ENCODE data around the gene ZNF727. TPM values are rescaled to one million over a fixed set of nuclear protein-coding genes. Genes with fewer than 3 reads are reported as not detected.
"Not testable (repeated sequence)": the region's sequence is repeated elsewhere in the genome, so short reads cannot be mapped to it uniquely, and the experiment has no call there.

Gene ZNF727
- 0.30 TPM for total RNA-seq

- DNase-seq = no peak
Measured at GRCh38 chr7:64045301-64046040, at the start of gene ZNF727. Gene ZNF727 (plus strand): TSS chr7:64045434. CDS start chr7:64045622, 188 bp downstream.

DNA sequence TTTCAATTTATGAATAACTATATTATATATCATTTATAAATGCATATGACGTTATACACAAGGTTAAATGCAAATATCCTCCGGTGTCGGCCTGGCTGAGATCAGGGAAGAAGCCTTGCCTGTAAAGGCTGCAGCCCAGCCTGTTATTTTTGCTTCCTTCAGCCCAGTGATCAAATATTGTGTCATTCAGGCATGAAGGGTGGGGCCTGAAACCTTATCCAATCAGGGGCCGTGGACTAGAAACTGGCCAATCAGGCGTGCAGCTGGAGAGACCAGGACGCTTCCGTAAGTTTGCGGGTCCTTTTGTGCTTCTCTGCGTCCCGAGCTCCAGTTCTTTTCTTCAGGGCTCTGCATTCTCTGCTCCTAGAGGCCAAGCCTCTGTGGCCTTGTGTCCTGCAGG lies 46.7 kb upstream of the ZNF727 start, which contains the start of gene ZNF722:
ZNF722 (plus strand) TSS at position 301 of the 400 bp plus-strand sequence. CDS start 113 bp downstream, outside the sequence.
- DNase-seq = no peak

DNA sequence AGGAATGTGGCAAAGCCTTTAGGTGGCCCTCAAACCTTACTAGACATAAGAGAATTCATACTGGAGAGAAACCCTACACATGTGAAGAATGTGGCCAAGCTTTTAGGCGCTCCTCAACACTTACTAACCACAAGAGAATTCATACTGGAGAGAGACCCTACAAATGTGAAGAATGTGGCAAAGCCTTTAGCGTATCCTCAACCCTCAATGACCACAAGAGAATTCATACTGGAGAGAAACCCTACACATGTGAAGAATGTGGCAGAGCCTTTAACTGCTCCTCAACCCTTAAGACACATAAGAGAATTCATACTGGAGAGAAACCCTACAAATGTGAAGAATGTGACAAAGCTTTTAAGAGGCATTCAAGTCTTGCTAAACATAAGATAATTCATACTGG lies 29.7 kb upstream of the ZNF727 start:
- DNase-seq = not testable (repeated sequence)

GRCh38 chr7:64035388-64035787 lies 9.8 kb upstream of the ZNF727 start:
- no peak for DNase-seq

- no peak for DNase-seq
Measured at GRCh38 chr7:64037095-64037494, 8.1 kb upstream of the ZNF727 start.

DNA sequence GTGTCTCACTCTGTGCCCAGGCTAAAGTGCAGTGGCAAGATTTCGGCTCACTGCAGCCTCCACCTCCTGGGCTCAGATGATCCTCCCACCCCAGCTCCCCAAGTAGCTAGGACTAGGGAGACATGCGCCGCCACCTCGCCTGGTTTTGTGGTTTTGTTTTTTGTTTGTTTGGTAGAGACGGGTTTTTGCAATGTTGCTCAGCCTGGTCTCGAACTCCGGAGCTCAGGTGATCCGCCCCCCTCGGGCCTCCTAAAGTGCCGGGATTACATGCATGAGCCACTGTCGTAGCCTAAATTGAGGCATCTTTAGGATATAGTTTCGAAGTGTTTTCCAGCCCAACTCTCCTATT lies 781 bp downstream of the ZNF727 start:
- no peak for DNase-seq

DNA sequence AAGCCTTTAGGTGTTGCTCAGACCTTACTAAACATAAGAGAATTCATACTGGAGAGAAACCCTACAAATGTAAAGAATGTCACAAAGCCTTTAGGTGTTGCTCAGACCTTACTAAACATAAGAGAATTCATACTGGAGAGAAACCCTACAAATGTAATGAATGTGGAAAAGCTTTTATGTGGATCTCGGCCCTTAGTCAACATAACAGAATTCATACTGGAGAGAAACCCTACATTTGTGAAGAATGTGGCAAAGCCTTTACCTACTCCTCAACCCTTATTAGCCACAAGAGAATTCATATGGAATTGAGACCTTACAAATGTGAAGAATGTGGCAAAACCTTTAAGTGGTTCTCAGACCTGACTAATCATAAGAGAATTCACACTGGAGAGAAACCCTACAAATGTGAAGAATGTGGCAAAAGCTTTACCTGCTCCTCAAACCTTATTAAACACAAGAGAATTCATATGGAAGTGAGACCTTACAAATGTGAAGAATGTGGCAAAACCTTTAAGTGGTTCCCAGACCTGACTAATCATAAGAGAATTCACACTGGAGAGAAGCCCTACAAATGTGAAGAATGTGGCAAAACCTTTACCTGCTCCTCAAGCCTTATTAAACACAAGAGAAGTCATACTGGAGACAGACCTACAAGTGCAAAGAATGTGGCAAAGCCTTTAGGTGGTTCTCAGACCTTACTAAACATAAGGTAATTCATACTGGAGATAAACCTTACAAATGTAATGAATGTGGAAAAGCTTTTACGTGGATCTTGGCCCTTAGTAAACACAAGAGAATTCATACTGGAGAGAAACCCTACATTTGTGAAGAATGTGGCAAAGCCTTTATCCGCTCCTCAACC lies 32.8 kb downstream of the ZNF727 start:
- not testable (repeated sequence) for DNase-seq

- no peak for DNase-seq
Measured at GRCh38 chr7:64078699-64078994, 33.4 kb downstream of the ZNF727 start.

DNA sequence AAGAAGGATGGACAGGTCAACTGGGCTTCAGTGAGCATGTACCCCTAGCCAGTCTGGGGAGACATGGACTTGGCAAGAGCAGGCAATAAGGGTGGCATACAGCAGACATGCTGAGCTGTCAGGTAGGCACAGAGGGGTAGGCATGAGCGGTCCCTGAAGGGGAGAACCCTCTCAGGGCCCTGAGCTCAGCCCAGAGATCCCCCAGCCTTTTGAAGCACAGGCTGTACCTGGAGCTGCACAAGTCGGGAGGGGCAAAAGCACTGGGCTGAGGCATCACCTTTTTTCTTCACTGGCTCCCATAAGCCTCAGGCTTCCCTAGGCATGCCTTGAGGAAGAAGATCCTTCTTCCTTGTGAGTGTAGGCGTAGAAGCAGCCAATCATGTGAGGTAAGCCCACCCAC lies 42.3 kb downstream of the ZNF727 start:
- no peak for DNase-seq

DNA sequence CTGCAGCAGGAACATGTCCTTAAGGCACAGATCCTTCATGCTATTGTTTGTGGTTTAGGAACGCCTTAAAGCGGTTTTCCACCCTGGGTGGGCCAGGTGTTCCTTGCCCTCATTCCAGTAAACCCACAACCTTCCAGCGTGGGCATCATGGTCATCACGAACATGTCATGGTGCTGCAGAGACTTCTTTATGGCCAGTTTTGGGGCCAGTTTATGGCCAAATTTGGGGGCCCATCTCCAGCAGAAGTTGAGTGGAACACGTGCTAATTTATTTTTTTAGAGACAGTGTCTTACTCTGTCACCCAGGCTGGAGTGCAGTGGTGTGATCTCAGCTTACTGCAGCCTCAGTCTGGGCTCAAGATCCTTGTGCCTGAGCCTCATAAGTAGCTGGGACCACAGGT lies 43.6 kb downstream of the ZNF727 start:
- not testable (repeated sequence) for DNase-seq

Other genes with a start within 250 kb of the ZNF727 start
- not detected for gene ZNF722, start 46.6 kb upstream of the ZNF727 start, total RNA-seq
- gene ZNF735, start 161.8 kb downstream of the ZNF727 start, total RNA-seq = not detected
- gene ZNF679, start 183.0 kb downstream of the ZNF727 start, total RNA-seq = not detected

Measured in skin of body (tissue), 2 donors.